ENCODE measurements around the gene NOTCH1.

NOTCH1 gene

DNA sequence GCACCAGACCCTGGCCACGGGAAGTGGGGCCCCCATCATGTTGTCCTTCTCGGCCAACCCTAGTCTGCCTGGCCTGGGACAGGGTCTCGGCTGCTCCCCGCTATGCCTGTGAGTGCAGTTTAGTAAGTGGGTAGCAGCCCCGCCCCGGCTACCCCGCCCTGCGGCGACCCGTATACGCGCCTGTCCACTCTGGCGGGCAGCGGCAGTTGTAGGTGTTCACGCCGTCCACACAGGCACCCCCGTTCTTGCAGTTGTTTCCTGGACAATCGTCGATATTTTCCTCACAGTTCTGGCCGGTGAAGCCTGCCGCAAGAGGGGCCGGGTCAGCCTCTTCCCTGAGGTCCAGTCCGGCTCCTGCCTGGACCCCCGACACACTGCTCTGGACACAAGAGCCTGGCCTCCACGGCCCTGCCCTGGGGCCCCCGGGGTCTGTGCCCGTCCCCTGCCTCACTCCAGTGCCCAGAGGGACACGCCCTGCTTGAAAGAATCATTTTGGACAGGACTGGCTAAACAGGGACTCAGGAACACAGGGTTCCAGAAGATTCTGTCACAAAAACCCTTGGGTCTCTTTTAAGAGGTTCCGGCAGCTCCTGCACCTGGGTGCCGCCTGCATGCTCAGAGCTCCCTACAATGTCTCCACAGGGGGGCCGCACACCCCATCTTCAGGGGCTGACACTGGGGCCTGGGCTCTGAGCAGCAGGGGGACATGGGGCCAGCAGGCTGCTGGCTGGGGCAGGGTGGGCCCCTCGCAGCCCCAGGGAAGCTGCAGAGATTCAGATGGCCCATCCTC lies 26.4 kb downstream of the NOTCH1 start:
- Histone ChIP-seq H3K4me1 (ENCODE audit: control insufficient read depth, insufficient read depth, low read length) (peaks cover 11% of the 10 kb centered on the region), H3K36me3 (ENCODE audit: control insufficient read depth, insufficient read depth, low read length) (no peaks in the 10 kb centered on the region), H3K9me3 (ENCODE audit: control insufficient read depth, low read length) (no peaks in the 10 kb centered on the region), H3K4me3 (ENCODE audit: low read length) (no peak overlapping the region), H3K27me3 (ENCODE audit: control insufficient read depth, insufficient read depth, low read length) (no peaks in the 10 kb centered on the region), H3K9ac (ENCODE audit: low read length) (no peak overlapping the region)

DNA sequence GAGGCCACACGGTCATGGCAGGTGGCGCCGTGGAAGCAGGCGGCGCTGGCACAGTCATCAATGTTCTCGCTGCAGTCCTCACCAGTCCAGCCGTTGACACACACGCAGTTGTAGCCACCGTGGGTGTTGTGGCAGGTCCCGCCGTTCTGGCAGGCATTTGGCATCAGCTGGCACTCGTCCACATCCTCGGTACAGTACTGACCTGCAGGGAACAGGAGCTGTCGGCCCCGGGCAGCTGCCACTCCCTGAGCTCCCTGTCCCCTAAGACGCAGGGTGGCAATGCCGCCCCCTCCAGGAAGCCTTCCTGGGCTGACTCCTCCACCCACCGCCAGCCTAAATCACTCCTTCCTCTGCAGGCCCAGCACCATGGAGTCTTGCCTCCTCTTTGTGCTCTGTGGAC lies 27.2 kb downstream of the NOTCH1 start:
- Histone ChIP-seq H3K27me3 (ENCODE audit: control insufficient read depth, insufficient read depth, low read length) (no peaks in the 10 kb centered on the region), H3K9me3 (ENCODE audit: control insufficient read depth, low read length) (no peaks in the 10 kb centered on the region), H3K4me3 (ENCODE audit: low read length) (no peak overlapping the region), H3K9ac (ENCODE audit: low read length) (no peak overlapping the region), H3K4me1 (ENCODE audit: control insufficient read depth, insufficient read depth, low read length) (peaks cover 11% of the 10 kb centered on the region), H3K36me3 (ENCODE audit: control insufficient read depth, insufficient read depth, low read length) (no peaks in the 10 kb centered on the region)

DNA sequence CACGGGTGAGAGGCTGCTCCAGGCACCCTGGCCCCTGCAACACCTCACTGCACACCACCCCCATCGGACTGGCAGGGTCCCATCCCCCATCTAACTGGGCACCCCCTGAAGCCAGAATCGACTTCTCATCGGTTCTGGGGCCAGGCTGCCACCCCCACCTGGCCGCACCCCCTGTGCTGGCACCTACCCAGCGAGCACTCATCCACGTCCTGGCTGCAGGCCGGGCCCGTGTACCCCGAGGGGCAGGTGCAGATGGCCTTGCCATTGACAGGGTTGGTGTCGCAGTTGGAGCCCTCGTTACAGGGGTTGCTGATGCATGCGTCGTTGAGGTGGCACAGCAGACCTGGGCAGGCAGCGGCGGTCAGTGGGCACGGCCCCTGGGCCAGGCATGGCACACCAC lies 27.9 kb downstream of the NOTCH1 start:
- no peaks in the 10 kb centered on the region for H3K36me3 ChIP-seq (ENCODE audit: control insufficient read depth, insufficient read depth, low read length)
- H3K4me3 ChIP-seq (ENCODE audit: low read length): no peak overlapping the region
- H3K4me1 ChIP-seq (ENCODE audit: control insufficient read depth, insufficient read depth, low read length): peaks cover 11% of the 10 kb centered on the region
- H3K27me3 ChIP-seq (ENCODE audit: control insufficient read depth, insufficient read depth, low read length): no peaks in the 10 kb centered on the region
- no peak overlapping the region for H3K9ac ChIP-seq (ENCODE audit: low read length)
- H3K9me3 ChIP-seq (ENCODE audit: control insufficient read depth, low read length): no peaks in the 10 kb centered on the region

DNA sequence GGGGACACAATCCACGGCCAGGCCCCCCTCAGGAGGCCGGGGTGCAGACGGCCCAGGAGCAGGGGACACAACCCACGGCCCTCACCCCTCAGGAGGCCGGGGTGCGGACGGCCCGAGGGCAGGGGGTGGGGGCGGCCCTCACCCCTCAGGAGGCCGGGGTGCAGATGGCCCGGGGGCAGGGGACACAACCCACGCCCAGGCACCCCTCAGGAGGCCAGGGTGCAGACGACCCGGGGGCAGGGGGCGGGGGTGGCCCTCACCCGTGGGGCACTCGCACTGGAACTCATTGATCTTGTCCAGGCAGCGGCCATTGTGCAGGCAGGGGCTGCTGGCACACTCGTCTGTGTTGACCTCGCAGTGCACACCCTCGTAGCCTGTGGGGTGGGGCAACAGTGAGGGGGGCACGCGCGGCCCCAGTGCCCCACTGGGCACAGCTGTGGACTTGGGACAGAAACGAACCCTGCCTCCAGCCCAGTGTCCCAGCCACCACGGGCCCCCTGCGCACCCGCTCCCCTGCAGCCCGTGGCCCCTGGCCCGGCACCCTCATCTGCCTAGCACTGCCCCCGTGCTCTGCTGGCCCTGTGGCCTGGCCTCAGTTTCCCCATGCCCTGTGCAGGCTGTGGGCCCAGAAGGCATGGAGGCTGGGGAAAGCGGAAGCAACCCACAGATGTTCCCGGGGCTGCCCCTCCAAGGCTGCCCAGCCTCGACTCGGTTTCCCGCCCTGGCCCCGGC lies 28.7 kb downstream of the NOTCH1 start:
- Histone ChIP-seq H3K9me3 (ENCODE audit: control insufficient read depth, low read length) (no peaks in the 10 kb centered on the region), H3K4me3 (ENCODE audit: low read length) (no peak overlapping the region), H3K27me3 (ENCODE audit: control insufficient read depth, insufficient read depth, low read length) (no peaks in the 10 kb centered on the region), H3K36me3 (ENCODE audit: control insufficient read depth, insufficient read depth, low read length) (no peaks in the 10 kb centered on the region), H3K9ac (ENCODE audit: low read length) (no peak overlapping the region), H3K4me1 (ENCODE audit: control insufficient read depth, insufficient read depth, low read length) (peaks cover 11% of the 10 kb centered on the region)

DNA sequence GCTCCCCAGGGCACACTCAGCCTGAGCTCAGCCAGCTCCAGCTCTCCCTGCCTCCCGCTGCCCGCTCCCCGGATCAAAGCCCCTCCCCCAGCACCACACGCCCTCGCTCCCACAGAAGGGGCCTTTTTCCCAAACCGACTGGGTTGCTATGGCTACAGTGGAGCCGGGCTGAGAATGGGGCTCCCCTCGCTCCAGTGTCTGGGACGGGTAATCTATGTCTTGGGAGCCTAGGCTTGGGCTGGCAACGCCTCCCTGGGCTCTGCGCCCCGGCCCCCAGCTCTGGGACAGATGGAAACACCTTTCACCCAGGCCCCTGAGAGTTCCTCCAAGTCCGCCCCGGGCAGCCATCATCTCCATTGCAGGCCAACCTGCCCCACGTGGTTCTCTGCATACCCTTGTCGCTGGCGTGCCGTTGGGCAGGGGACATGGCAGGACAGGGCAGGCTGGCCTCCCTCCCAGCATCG lies 29.6 kb downstream of the NOTCH1 start:
- Histone ChIP-seq H3K36me3 (ENCODE audit: control insufficient read depth, insufficient read depth, low read length) (no peaks in the 10 kb centered on the region), H3K9ac (ENCODE audit: low read length) (no peak overlapping the region), H3K27me3 (ENCODE audit: control insufficient read depth, insufficient read depth, low read length) (no peaks in the 10 kb centered on the region), H3K4me3 (ENCODE audit: low read length) (no peak overlapping the region), H3K4me1 (ENCODE audit: control insufficient read depth, insufficient read depth, low read length) (peaks cover 11% of the 10 kb centered on the region), H3K9me3 (ENCODE audit: control insufficient read depth, low read length) (no peaks in the 10 kb centered on the region)

DNA sequence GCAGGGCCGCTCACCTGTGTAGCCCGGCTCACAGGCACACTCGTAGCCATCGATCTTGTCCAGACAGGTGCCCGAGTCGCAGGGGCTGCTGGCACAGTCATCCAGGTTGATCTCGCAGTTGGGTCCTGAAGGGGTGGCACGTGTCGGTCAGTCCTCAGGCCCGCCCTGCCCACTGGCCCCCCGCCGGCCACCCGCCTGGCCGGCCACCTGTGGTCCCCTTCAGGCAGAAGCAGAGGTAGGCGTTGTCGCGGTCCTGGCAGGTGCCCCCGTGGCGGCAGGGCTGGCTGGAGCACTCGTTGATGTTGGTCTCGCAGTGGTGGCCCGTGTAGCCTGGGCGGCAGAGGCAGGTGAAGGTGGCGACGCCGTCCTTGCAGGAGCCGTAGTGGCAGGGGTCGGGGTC lies 30.6 kb downstream of the NOTCH1 start:
- no peak overlapping the region for H3K9ac ChIP-seq (ENCODE audit: low read length)
- H3K4me3 ChIP-seq (ENCODE audit: low read length): no peak overlapping the region
- no peaks in the 10 kb centered on the region for H3K9me3 ChIP-seq (ENCODE audit: control insufficient read depth, low read length)
- H3K4me1 ChIP-seq (ENCODE audit: control insufficient read depth, insufficient read depth, low read length): peaks cover 9% of the 10 kb centered on the region
- H3K36me3 ChIP-seq (ENCODE audit: control insufficient read depth, insufficient read depth, low read length): no peaks in the 10 kb centered on the region
- H3K27me3 ChIP-seq (ENCODE audit: control insufficient read depth, insufficient read depth, low read length): no peaks in the 10 kb centered on the region

DNA sequence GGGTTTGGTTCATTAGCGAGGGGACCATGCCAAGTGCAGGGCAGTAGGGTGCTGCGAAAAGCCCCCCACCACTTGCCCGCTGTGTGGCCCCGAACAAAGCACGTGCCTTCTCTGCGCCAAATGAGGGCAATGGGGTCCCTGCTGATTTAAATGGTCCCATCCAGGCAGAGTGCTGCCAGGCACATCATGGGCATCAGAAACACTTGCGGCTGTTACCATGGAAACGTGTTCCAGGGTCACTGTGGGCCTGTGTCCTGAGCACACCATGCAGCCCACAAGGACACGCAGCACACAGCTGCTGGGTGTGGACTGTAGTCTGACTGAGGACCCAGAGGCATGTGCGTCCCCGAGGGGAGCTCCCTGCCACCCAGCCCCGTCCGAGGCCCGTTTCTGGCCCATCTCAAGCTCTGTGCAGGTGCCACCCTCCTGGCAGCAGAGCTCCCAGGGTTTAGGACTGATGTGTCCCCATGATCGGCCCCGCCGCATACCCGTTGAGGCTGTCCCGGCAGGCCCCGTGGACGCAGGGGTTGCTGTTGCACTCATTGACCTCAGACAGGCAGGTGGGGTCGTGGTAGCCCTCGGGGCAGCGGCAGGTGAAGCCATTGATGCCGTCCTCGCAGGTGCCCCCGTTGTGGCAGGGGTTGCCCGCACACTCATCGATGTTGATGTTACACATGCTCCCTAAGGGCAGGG lies 31.7 kb downstream of the NOTCH1 start:
- Histone ChIP-seq H3K9ac (ENCODE audit: low read length) (no peak overlapping the region), H3K4me3 (ENCODE audit: low read length) (no peak overlapping the region), H3K4me1 (ENCODE audit: control insufficient read depth, insufficient read depth, low read length) (no peaks in the 10 kb centered on the region), H3K27me3 (ENCODE audit: control insufficient read depth, insufficient read depth, low read length) (no peaks in the 10 kb centered on the region), H3K36me3 (ENCODE audit: control insufficient read depth, insufficient read depth, low read length) (no peaks in the 10 kb centered on the region), H3K9me3 (ENCODE audit: control insufficient read depth, low read length) (no peaks in the 10 kb centered on the region)

DNA sequence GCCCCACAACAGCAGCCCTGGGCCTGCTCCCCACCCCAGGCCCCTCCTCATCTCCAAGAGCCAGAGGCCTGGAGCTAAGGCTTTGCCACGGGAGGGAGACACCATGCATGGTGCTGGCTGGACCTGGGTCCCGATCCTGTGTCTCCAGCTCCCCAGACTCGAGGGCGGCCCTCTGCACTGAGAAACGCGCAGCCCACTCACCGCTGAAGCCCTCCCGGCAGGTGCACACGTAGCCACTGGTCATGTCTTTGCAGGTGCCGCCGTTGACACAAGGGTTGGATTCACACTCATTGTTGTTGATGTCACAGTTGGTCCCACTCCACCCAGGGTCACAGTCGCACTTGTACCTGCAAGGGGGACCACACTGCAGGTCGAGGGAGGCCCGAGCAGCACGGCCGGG lies 32.7 kb downstream of the NOTCH1 start:
- H3K9ac ChIP-seq (ENCODE audit: low read length): no peak overlapping the region
- no peaks in the 10 kb centered on the region for H3K9me3 ChIP-seq (ENCODE audit: control insufficient read depth, low read length)
- H3K27me3 ChIP-seq (ENCODE audit: control insufficient read depth, insufficient read depth, low read length): no peaks in the 10 kb centered on the region
- no peak overlapping the region for H3K4me3 ChIP-seq (ENCODE audit: low read length)
- H3K36me3 ChIP-seq (ENCODE audit: control insufficient read depth, insufficient read depth, low read length): no peaks in the 10 kb centered on the region
- no peaks in the 10 kb centered on the region for H3K4me1 ChIP-seq (ENCODE audit: control insufficient read depth, insufficient read depth, low read length)

DNA sequence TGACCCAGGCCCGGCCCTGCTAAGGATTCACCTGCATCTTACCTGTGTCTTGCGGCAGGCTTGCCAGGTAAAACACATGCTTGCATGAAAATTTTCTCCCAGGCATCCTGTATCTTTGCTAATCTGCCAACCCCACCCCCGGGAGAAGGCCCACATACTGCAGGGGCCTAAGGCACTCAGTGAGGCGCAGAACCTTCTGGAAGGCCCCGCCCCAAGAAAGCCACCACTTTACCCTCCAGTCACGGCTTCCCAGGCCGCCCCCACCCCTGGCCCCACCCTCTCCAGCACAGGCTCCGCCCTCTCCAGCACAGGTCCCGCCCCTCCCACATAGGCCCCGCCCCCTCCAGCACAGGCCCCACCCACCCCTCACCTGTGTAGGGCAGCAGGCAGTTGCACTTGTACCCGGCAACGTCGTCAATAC lies 33.2 kb downstream of the NOTCH1 start:
- Histone ChIP-seq H3K9me3 (ENCODE audit: control insufficient read depth, low read length) (no peaks in the 10 kb centered on the region), H3K9ac (ENCODE audit: low read length) (no peak overlapping the region), H3K4me3 (ENCODE audit: low read length) (no peak overlapping the region), H3K27me3 (ENCODE audit: control insufficient read depth, insufficient read depth, low read length) (no peaks in the 10 kb centered on the region), H3K4me1 (ENCODE audit: control insufficient read depth, insufficient read depth, low read length) (no peaks in the 10 kb centered on the region), H3K36me3 (ENCODE audit: control insufficient read depth, insufficient read depth, low read length) (no peaks in the 10 kb centered on the region)

DNA sequence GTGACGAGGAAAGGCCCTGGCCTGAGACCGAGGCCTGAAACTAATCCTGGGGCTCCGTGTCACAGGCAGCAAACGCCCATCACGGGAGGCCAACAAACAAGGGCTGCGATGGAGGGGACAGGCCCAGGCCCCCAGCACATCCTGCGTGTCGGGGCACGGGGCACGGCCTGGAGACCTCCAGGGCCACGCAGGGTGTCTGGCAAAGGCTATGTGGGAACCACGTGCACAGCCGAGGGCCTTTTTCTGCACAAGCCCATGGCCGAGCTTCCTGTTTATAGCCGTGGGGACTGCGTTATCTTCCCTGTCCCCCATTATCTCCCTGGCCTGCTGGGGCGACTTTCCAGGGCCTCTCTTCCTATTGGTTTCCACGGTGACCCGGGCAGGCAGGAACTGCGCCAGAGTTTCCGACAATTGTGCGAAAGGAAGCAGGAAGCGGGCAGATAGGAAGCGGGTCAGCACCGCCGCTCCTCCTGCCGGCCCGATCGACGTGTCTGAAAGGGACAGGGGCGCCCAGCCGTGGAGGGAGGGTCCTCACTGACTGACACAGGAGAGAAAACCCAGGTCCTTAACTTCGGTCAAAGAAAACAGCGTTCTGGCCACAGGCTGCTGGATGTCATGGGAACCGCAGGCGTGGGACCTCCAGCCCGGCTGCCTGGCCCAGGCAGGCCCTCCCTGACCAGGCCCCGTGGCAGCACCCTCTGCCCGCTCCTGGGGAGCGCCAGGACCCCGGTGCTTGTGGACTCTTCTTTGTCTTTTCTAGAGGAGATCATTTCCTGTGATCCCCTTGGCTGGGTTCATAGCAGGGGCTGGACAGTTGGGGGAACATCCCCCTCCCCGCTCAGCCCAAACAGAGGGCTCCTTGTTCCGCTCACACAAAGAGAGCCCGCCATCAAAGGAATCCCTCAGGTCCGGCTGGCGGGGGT lies 33.9 kb downstream of the NOTCH1 start:
- no peaks in the 10 kb centered on the region for H3K27me3 ChIP-seq (ENCODE audit: control insufficient read depth, insufficient read depth, low read length)
- H3K4me1 ChIP-seq (ENCODE audit: control insufficient read depth, insufficient read depth, low read length): no peaks in the 10 kb centered on the region
- H3K9me3 ChIP-seq (ENCODE audit: control insufficient read depth, low read length): no peaks in the 10 kb centered on the region
- no peak overlapping the region for H3K4me3 ChIP-seq (ENCODE audit: low read length)
- H3K36me3 ChIP-seq (ENCODE audit: control insufficient read depth, insufficient read depth, low read length): no peaks in the 10 kb centered on the region
- H3K9ac ChIP-seq (ENCODE audit: low read length): no peak overlapping the region

DNA sequence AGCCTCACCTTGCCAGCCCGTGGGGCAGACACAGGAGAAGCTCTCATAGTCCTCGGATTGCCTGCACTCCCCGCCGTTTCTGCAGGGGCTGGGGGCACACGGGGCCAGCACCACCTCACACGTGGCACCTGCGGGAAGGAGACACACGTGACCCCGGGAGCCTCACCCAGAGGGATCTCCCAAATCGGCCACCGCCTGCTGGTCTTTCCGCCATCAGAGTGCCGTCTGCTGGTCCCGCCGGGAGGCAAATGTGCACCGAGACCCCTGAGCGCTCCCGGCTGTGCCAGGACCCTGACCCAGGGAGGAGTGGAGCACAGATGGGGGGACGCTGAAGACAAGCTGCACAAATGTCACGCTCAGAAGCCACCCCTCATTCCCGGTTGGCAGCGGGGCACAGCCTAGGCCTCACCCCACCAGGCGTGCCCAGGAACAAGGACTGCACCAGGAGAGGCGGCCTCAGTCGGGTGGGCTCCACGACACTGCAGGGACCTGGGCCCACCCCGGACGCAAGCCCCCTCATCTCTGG lies 34.6 kb downstream of the NOTCH1 start:
- H3K36me3 ChIP-seq (ENCODE audit: control insufficient read depth, insufficient read depth, low read length): no peaks in the 10 kb centered on the region
- no peaks in the 10 kb centered on the region for H3K27me3 ChIP-seq (ENCODE audit: control insufficient read depth, insufficient read depth, low read length)
- no peak overlapping the region for H3K9ac ChIP-seq (ENCODE audit: low read length)
- no peaks in the 10 kb centered on the region for H3K4me1 ChIP-seq (ENCODE audit: control insufficient read depth, insufficient read depth, low read length)
- H3K4me3 ChIP-seq (ENCODE audit: low read length): no peak overlapping the region
- no peaks in the 10 kb centered on the region for H3K9me3 ChIP-seq (ENCODE audit: control insufficient read depth, low read length)
